ENCODE data around the gene CSNK2B. TPM values are rescaled to one million over a fixed set of nuclear protein-coding genes. Genes with fewer than 3 reads are reported as not detected.

CSNK2B gene
- polyA plus RNA-seq, 3 donors from 2014 or later, result 253 to 291 (median 289) TPM

DNA sequence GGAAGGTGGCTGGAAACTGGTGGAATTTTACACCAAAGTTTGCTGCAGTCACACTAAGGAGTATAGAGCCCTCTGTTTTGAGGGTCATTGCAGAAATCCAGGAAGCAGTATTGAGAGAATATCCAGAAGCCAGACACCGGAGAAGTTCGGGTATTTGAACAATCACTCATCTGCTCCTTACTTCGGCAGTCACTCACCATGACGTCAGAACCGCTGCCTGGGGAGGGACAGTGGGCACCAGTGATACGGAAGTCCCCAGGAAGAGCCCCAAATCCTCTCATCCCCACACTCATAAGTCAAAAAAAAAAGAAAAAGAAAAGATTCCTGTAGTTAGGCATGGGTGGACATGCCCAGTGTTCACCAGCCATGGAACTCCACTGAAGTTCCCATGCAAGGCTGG, 11.0 kb downstream of the CSNK2B start:
- Mint-ChIP-seq H3K27me3 (ENCODE audit: low read depth in 3 of 3) (peaks cover 0 to 8% (median 4%) of the 10 kb centered on the region in 3 donors), H3K27ac (no peak overlapping the region), H3K36me3 (peaks cover 9 to 11% (median 10%) of the 10 kb centered on the region in 3 donors), H3K9me3 (no peaks in the 10 kb centered on the region), H3K4me1 (peaks cover 20 to 26% of the 10 kb centered on the region in 2 donors), H3K4me3 (no peak overlapping the region)
- no peak for DNase-seq

DNA sequence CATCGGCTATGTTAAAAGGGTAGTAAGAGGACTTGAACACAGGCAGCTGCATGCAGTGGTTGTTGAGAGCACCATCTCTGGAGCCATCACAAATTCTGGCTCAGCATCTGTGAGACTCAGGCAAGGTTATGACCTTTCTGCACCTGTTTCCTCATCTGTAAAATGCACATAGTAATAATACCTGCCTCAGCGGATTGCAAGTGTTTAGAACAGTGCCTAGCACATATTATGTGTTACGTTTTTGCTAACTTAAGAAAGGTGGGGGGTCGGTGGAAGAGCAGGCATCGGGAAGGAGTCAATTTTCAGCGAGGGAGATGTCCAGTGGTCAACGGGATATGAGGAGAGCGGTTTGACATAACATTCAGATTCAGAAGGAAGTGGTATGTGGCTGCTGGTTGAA, 12.1 kb downstream of the CSNK2B start:
- no peak overlapping the region for H3K4me3 Mint-ChIP-seq
- no peaks in the 10 kb centered on the region for H3K9me3 Mint-ChIP-seq
- H3K27ac Mint-ChIP-seq, result peak overlapping the region in 1 of 6 donors; percentile 25

DNA sequence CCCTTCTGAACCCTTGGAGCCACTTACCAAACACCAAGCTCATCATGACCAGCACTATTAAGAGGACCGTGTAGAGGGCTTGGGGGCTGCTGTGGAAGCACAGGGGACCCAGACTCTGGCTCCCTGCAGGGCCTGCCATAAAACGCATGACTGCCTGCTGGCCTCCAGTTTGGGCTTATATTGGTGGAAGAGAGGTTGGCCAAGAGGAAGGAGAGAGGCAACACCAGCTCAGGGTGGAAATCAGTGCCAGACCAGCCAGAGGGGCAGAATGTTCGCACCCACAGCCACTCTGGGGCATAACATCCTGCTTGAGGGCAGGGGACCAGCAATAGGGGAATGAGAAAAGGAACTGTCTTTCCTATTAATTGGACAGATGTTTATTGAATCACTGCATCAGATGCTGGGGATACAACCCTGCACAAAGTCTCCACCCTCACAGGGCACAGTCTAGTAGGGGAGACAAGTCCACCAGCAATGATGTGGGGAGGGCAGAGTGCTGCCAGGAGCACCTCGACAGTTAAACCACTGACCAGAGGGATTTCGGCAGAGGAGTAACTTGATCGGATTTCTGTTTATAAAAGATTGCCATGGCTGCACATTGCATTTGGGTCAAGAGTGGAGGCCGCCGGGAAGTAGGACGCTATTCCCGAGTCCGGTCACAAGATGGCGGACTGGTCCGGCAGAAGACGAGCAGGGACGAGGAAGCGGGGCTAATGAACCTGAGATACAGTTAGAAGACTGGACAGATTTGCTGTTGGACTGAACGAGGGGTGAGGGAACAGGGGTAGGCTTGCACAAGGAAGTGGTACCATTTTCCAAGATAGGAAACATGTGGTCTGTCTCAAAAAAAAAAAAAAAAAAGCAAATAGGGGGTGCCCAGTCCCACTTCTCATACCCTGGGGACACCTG, 14.6 kb downstream of the CSNK2B start, which contains the start of gene LY6G5C:
LY6G5C (minus strand) TSS at position 842 of the 909 bp plus-strand sequence; CDS start at position 148, 694 bp downstream.
- Mint-ChIP-seq H3K4me1 (peaks cover 22 to 26% of the 10 kb centered on the region in 2 donors), H3K9me3 (no peaks in the 10 kb centered on the region), H3K27me3 (ENCODE audit: low read depth in 3 of 3) (peaks cover 0 to 8% (median 4%) of the 10 kb centered on the region in 3 donors), H3K36me3 (peaks cover 0 to 6% (median 0%) of the 10 kb centered on the region in 3 donors), H3K27ac (peak within 1 kb of the TSS; percentile 48 to 97 (median 82)), H3K4me3 (peak within 1 kb of the TSS; percentile 83 to 99 (median 89))
- DNase-seq, result peak; percentile 60 to 73 (median 66)

More for the DNA sequence above, 12.1 kb downstream of the CSNK2B start:
- Mint-ChIP-seq H3K27me3 (ENCODE audit: low read depth in 3 of 3) (peaks cover 0 to 8% (median 2%) of the 10 kb centered on the region in 3 donors), H3K4me1 (peaks cover 20 to 26% of the 10 kb centered on the region in 2 donors), H3K36me3 (peaks cover 4 to 6% (median 4%) of the 10 kb centered on the region in 3 donors)
- no peak for DNase-seq

DNA sequence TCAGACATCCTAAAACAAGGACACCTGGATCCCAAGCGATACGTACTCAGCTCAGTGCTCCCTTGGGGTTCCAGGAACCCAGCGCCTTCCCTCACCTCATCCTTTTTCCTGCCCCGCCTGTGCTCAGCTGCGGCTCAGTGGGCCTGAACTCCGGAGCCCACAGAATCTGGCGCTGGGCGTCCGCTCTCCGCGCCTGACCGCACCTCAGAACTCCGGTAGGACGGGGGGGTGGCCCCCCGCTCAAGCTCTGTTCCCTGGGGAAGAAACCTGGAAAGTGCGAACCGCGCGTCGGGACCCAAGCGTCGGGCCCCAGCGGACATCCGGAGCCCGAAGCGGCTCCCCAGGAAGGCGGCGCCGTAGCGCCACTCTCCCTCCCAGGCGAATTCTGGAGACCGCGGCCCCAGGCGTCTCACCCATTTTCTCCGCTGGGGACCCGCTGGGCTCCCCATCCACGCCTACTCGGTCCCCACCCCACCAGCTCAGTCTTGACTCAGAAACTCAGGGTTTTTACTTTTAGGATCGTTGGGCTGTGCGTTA, 15.3 kb downstream of the CSNK2B start:
- no peaks in the 10 kb centered on the region for H3K9me3 Mint-ChIP-seq
- H3K27me3 Mint-ChIP-seq (ENCODE audit: low read depth in 3 of 3), result peaks cover 0 to 8% (median 5%) of the 10 kb centered on the region in 3 donors
- H3K36me3 Mint-ChIP-seq, result peaks cover 2 to 9% (median 2%) of the 10 kb centered on the region in 3 donors
- peaks cover 22 to 26% of the 10 kb centered on the region in 2 donors for H3K4me1 Mint-ChIP-seq
- H3K4me3 Mint-ChIP-seq, result peak overlapping the region; percentile 83 to 99 (median 89)
- peak; percentile 30 to 33 (median 30) for DNase-seq
- H3K27ac Mint-ChIP-seq, result peak overlapping the region in 5 of 6 donors; percentile 45 to 97 (median 81)

DNA sequence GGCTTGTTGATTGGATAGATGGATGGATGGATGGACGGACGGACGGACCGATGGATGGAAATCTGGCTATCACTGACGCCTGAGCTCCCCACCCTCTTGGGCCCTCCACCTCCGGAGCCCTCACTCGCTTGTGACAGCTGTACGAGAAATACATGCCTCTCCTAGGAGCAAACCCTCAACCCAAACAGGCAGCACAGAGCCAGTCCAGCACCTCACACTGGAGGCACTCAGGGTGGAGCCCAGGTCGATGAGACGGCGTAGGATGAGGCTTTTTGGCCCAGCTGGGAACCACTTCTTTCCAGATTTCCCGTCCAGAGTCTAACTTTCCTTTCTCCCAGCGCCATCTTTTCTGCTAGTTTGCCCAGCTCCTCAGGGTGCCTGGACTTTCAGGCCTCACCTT, 17.7 kb downstream of the CSNK2B start:
- H3K9me3 Mint-ChIP-seq, result no peaks in the 10 kb centered on the region
- H3K4me3 Mint-ChIP-seq, result no peak overlapping the region
- H3K27me3 Mint-ChIP-seq (ENCODE audit: low read depth in 3 of 3), result peaks cover 0 to 4% (median 4%) of the 10 kb centered on the region in 3 donors
- peaks cover 4 to 17% (median 9%) of the 10 kb centered on the region in 3 donors for H3K36me3 Mint-ChIP-seq
- peaks cover 21 to 26% of the 10 kb centered on the region in 2 donors for H3K4me1 Mint-ChIP-seq
- DNase-seq, result no peak
- H3K27ac Mint-ChIP-seq, result peak overlapping the region in 1 of 6 donors; percentile 69

DNA sequence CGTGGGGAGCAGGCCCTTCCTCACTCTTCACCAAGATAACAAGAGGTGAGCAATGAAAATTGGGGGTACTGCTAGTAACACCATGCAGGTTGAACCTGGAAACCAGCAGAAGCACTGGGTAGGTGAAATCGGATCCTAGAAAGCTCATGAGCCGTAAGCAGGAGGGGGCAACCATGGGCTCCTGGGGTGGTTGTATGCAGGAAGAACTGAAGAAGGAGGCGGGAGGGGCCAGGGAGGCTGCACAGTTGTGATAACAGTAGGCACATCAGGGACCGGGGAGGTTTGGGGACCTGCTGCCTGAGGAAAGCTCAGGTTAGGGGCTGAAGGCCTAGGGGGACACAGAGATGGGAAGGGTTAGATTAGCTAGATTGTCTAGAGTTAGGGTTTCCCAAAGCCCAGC, 20.6 kb downstream of the CSNK2B start:
- Mint-ChIP-seq H3K27ac (peak overlapping the region in 5 of 6 donors; percentile 21 to 92 (median 45)), H3K4me3 (no peak overlapping the region), H3K36me3 (peaks cover 7 to 32% (median 9%) of the 10 kb centered on the region in 3 donors), H3K9me3 (no peaks in the 10 kb centered on the region), H3K27me3 (ENCODE audit: low read depth in 3 of 3) (peaks cover 0 to 4% (median 2%) of the 10 kb centered on the region in 3 donors), H3K4me1 (peaks cover 3 to 5% of the 10 kb centered on the region in 2 donors)
- DNase-seq, result no peak

DNA sequence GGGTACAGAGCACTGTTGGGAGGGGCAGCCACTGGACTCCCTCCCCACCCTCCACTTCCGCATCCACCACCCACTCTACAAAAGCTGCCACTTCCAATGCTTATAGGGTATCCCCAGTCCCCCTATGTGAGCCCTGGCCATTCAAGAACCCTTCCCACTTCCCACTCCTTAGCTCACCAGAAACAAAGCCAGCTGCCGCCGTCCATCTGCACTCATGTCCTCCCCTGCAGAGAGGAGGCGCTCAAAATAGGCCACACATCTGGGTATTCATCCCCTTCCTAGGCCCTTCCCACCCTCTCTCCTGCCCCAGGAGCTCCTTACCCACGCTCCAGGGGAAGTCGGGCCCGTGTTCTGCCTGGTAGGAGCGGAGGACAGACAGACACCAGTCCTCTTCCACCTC, 21.4 kb downstream of the CSNK2B start:
- Mint-ChIP-seq H3K4me1 (peaks cover 0 to 2% of the 10 kb centered on the region in 2 donors), H3K36me3 (peaks cover 7 to 34% (median 9%) of the 10 kb centered on the region in 3 donors), H3K27me3 (ENCODE audit: low read depth in 3 of 3) (peaks cover 0 to 4% (median 2%) of the 10 kb centered on the region in 3 donors), H3K9me3 (no peaks in the 10 kb centered on the region), H3K27ac (peak overlapping the region in 1 of 6 donors; percentile 43), H3K4me3 (no peak overlapping the region)
- DNase-seq, result no peak

DNA sequence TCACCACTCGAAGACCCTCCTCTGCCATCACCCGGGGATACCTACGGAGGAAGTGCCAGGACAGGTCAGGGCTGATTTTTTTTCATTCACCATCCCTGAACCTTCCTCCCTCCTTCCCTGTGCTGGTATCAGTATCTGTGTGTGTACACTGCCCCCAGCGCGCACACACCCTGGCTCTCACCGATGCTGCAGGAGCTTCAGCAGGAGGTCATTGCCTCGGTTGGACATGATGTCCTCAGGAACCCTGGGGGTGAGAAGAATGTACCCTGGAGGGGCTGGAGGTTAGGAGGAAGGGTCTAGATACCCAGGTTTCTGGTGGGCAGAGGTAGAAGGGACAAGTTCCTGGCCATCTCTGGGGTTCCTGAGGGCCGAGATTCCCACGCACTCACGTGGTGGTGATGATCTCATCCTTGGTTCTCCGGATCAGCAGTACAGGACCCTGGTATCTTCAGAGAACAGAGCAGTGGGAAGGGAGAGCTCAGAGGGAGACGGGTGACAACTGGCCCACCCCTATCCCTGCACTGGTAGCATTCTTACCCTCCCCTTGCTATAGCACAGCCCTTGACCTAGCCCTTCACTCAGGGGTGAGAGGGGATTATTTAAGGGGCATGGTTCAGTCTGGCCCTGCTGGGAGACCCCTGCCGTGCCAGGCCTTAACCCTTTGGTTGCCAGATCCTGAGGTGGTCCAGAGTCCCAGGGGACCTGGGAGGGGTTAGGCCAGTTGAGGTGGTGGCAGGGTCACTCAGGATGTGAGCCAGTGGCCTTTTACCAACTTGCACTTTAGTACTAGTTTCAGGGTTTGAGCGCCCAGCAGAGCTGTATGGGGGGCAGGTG, 22.2 kb downstream of the CSNK2B start:
- H3K9me3 Mint-ChIP-seq, result no peaks in the 10 kb centered on the region
- peaks cover 0 to 2% of the 10 kb centered on the region in 2 donors for H3K4me1 Mint-ChIP-seq
- H3K4me3 Mint-ChIP-seq, result no peak overlapping the region
- no peak for DNase-seq
- H3K27ac Mint-ChIP-seq, result peak overlapping the region in 2 of 6 donors; percentile 43 to 79
- H3K36me3 Mint-ChIP-seq, result peaks cover 7 to 36% (median 9%) of the 10 kb centered on the region in 3 donors
- H3K27me3 Mint-ChIP-seq (ENCODE audit: low read depth in 3 of 3), result peaks cover 0 to 4% (median 2%) of the 10 kb centered on the region in 3 donors

DNA sequence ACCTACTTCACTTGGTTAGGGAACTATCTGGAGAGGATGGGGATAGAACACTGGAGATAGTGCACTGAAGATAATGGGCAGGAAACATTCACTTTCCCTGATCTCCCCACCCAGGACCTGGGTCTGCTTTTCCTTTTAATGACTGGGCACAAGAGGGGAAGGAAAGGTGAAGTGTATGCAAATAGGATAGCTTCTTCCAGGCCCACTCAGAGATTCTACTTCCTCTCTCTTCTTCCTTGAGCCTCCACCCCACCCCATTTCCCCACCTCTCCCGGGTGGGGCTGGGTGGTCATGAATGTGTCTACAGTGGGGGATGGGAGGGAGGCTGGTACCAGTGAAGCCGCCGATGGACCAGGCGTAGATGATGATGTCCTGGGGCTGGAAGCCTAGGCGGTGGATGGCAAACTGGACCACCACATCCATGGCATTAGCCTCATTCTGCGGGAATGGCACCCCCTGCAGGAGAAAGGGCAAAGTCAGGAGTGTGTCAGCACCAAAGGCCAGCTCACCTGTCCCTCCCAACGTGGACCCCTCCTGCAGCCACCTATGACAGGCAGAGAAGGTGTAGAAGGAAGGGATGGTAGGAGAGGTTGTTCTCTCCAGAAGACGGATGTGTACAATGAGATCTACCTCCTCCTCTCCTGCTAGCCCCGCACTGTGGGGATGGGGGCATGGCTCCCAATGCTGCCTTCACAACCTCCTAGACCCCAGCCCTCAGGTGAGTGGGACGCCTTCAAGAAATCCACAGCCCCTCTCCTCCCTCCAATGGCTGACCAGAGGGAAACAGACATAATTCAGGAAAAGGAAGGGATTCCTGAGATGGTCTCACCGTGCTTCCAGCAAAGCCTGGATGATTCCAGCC, 23.6 kb downstream of the CSNK2B start:
- no peak for DNase-seq
- Mint-ChIP-seq H3K4me3 (no peak overlapping the region), H3K27ac (peak overlapping the region in 3 of 6 donors; percentile 51 to 70 (median 55))

DNA sequence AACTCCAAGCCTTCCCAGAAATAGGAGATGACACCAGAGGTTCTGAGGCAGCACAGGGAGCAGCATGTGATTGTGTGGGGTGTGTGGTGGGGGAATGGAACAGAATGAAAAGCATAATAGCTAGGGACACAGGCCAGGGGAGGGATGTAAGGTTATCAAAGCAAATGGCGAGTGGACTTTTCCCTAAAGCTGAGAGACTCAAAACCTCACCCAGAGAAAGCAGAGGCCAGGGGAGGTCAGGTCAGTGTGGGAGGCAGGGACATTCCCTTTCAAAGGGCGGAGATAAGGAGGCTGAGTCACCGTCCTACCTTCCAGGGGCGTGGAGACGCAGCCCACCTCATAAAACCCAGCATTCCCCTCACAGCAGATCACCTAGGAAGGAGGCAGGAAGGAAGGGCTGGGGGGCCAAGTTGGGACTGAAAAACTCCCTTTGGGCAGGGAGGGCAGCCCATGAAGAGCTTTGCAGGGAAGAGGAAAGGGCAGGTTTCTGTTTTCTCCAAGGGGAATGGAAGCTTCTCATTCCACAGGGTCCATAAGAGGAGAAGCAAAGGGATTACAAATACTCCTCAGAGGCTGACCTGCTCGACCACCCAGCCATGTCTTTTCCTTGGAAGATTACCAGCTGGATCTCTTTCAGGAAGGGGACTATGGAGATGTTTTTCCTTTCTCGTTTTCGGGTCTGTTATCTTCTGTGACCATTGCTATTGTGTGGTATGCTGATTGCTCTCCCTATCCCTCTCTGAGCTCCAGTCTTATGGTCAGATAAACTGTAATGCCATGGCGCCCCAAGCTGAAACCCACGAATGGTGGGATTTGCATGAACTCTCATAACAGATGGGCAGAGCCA, 24.6 kb downstream of the CSNK2B start:
- Mint-ChIP-seq H3K36me3 (peaks cover 14 to 42% (median 16%) of the 10 kb centered on the region in 3 donors), H3K27me3 (ENCODE audit: low read depth in 3 of 3) (peaks cover 0 to 3% (median 2%) of the 10 kb centered on the region in 3 donors), H3K4me3 (no peak overlapping the region), H3K27ac (peak overlapping the region in 4 of 6 donors; percentile 18 to 70 (median 34)), H3K9me3 (no peaks in the 10 kb centered on the region), H3K4me1 (no peaks in the 10 kb centered on the region)
- no peak for DNase-seq

More for the DNA sequence above, 23.6 kb downstream of the CSNK2B start:
- H3K27me3 Mint-ChIP-seq (ENCODE audit: low read depth in 3 of 3), result peaks cover 0 to 4% (median 2%) of the 10 kb centered on the region in 3 donors
- peaks cover 9 to 36% (median 11%) of the 10 kb centered on the region in 3 donors for H3K36me3 Mint-ChIP-seq
- no peaks in the 10 kb centered on the region for H3K4me1 Mint-ChIP-seq
- H3K9me3 Mint-ChIP-seq, result no peaks in the 10 kb centered on the region

DNA sequence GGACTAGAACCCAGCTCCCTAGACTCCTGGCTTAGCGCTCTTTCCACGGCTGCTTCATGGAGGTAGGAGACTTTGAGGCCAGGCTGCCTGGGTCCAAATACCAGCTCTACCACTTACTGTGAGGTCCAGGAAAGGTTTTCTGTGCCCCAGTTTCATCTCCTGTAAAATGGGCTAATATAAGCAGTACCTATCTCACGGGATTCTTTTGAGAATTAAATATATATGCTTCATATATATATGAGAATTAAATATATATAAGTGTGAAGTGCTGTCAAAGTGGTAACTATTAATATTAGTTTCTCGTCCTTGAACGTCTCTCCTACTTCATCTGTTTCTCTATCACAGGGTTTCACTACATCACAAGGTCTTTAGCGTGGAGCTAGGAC, 25.2 kb downstream of the CSNK2B start:
- no peaks in the 10 kb centered on the region for H3K4me1 Mint-ChIP-seq
- H3K36me3 Mint-ChIP-seq, result peaks cover 13 to 41% (median 16%) of the 10 kb centered on the region in 3 donors
- peaks cover 0 to 2% (median 2%) of the 10 kb centered on the region in 3 donors for H3K27me3 Mint-ChIP-seq (ENCODE audit: low read depth in 3 of 3)
- no peaks in the 10 kb centered on the region for H3K9me3 Mint-ChIP-seq
- no peak overlapping the region for H3K4me3 Mint-ChIP-seq
- no peak for DNase-seq
- peak overlapping the region in 1 of 6 donors; percentile 18 for H3K27ac Mint-ChIP-seq
